WTC11 (cell line): Measurements from ENCODE around the gene TFEB. TPM values are rescaled to one million over a fixed set of nuclear protein-coding genes. Genes with fewer than 3 reads are reported as not detected.

Experiments
- ATAC-seq: fragments of 200-7000 bp; cut with Tn5 transposase; 2 replicates; pipeline ENCODE4 v1.10.0; 2021; ENCODE audit warnings: mild to moderate bottlenecking, moderate library complexity
- CTCF ChIA-PET: fragments of 300-600 bp; sonication (Branson Sonifier 250); formaldehyde crosslinking; loops from one replicate; lab custom pipeline; 2021; ENCODE audit warnings: antibody characterized with exemption; lab: Charles Lee
- POLR2A ChIA-PET: fragments of 350-600 bp; sonication (Branson Sonifier 250); formaldehyde crosslinking; loops from one replicate; lab custom pipeline; 2021; ENCODE audit warnings: antibody characterized with exemption; lab: Charles Lee
- DNase-seq: peaks from one replicate; pipeline ENCODE4 v3.0.0; 2021; ENCODE audit warnings: low spot score
- H3K27ac Mint-ChIP-seq: 2 replicates; pipeline ENCODE4 v1.8.0; 2021; ENCODE audit warnings: mixed read lengths
- H3K27me3 Mint-ChIP-seq: 2 replicates; pipeline ENCODE4 v1.8.0; 2021; ENCODE audit warnings: low read depth, mild to moderate bottlenecking, moderate library complexity, mixed read lengths
- H3K36me3 Mint-ChIP-seq: 2 replicates; pipeline ENCODE4 v1.8.0; 2021; ENCODE audit warnings: mixed read lengths
- H3K4me1 Mint-ChIP-seq: 2 replicates; pipeline ENCODE4 v1.8.0; 2022; ENCODE audit warnings: mixed read lengths
- H3K4me3 Mint-ChIP-seq: 2 replicates; pipeline ENCODE4 v1.8.0; 2021; ENCODE audit warnings: mild to moderate bottlenecking, moderate library complexity, mixed read lengths
- H3K9me3 Mint-ChIP-seq: 2 replicates; pipeline ENCODE4 v1.8.0; 2021; ENCODE audit warnings: mixed read lengths
- AFF4 ChIP-seq: sonication (generic); formaldehyde crosslinking; IDR thresholded peaks from 2 replicates; pipeline ENCODE4 v1.8.1; 2023; ENCODE audit warnings: mild to moderate bottlenecking, missing genetic modification reagents, borderline replicate concordance
- ATF3 ChIP-seq: sonication (generic); formaldehyde crosslinking; conservative IDR thresholded peaks from 2 replicates; pipeline ENCODE4 v1.8.1; 2022; ENCODE audit warnings: mild to moderate bottlenecking, missing genetic modification reagents
- CBFB ChIP-seq: sonication (generic); formaldehyde crosslinking; IDR thresholded peaks from 2 replicates; pipeline ENCODE4 v1.8.1; 2022; ENCODE audit warnings: mild to moderate bottlenecking, low read depth, missing genetic modification reagents
- ETV6 ChIP-seq: sonication (generic); formaldehyde crosslinking; IDR thresholded peaks from 2 replicates; pipeline ENCODE4 v1.8.1; 2022; ENCODE audit warnings: mild to moderate bottlenecking, missing genetic modification reagents
- FOXK1 ChIP-seq: sonication (generic); formaldehyde crosslinking; IDR thresholded peaks from 2 replicates; pipeline ENCODE4 v1.8.0; 2022; ENCODE audit warnings: mild to moderate bottlenecking, moderate library complexity, missing genetic modification reagents
- GABPB1 ChIP-seq: sonication (generic); formaldehyde crosslinking; IDR thresholded peaks from 2 replicates; pipeline ENCODE4 v1.8.1; 2023; ENCODE audit warnings: mild to moderate bottlenecking, missing genetic modification reagents
- JUN ChIP-seq: sonication (generic); formaldehyde crosslinking; IDR thresholded peaks from 2 replicates; pipeline ENCODE4 v1.8.0; 2023; ENCODE audit warnings: mild to moderate bottlenecking, missing genetic modification reagents
- MXD4 ChIP-seq: fragments of 250-450 bp; sonication (Bioruptor Pico); IDR thresholded peaks from 2 replicates; pipeline ENCODE4 v1.8.0; 2021; ENCODE audit warnings: mild to moderate bottlenecking, moderate library complexity, borderline replicate concordance
- SMAD4 ChIP-seq: sonication (generic); formaldehyde crosslinking; IDR thresholded peaks from 2 replicates; pipeline ENCODE4 v1.8.0; 2022; ENCODE audit warnings: mild to moderate bottlenecking, missing genetic modification reagents
- SOX15 ChIP-seq: fragments of 250-450 bp; sonication (Bioruptor Pico); IDR thresholded peaks from 2 replicates; pipeline ENCODE4 v1.9.0; 2021; ENCODE audit warnings: mild to moderate bottlenecking
- TEAD4 ChIP-seq: sonication (generic); formaldehyde crosslinking; IDR thresholded peaks from 2 replicates; pipeline ENCODE4 v1.8.0; 2022; ENCODE audit warnings: mild to moderate bottlenecking, missing genetic modification reagents
- ZNF396 ChIP-seq: fragments of 250-450 bp; sonication (Bioruptor Pico); IDR thresholded peaks from 2 replicates; pipeline ENCODE4 v1.8.0; 2021; ENCODE audit warnings: mild to moderate bottlenecking, moderate library complexity, borderline replicate concordance
- ZNF423 ChIP-seq: fragments of 250-450 bp; sonication (Bioruptor Pico); IDR thresholded peaks from 2 replicates; pipeline ENCODE4 v2.1.2; 2022; ENCODE audit warnings: mild to moderate bottlenecking, moderate library complexity
- total RNA-seq: library from RNA; stranded (reverse); gene quantifications from 3 replicates; pipeline ENCODE4 v1.2.3, GENCODE V29; 2021
- TF ChIP-seq, protein P1 (sequence below): sonication (generic); formaldehyde crosslinking; IDR thresholded peaks from 2 replicates; pipeline ENCODE4 v1.8.1; 2022; ENCODE audit warnings: mild to moderate bottlenecking, moderate library complexity, missing genetic modification reagents
- TF ChIP-seq, protein P2 (sequence below): sonication (generic); formaldehyde crosslinking; IDR thresholded peaks from 2 replicates; pipeline ENCODE4 v1.8.0; 2022; ENCODE audit warnings: mild to moderate bottlenecking, missing genetic modification reagents
- TF ChIP-seq, protein P3 (sequence below): sonication (generic); formaldehyde crosslinking; IDR thresholded peaks from 2 replicates; pipeline ENCODE4 v1.8.0; 2023; ENCODE audit warnings: mild to moderate bottlenecking, missing genetic modification reagents
- TF ChIP-seq, protein P4 (sequence below): sonication (generic); formaldehyde crosslinking; IDR thresholded peaks from 2 replicates; pipeline ENCODE4 v1.8.1; 2023; ENCODE audit warnings: mild to moderate bottlenecking, moderate library complexity, missing genetic modification reagents
- TF ChIP-seq, protein P5 (sequence below): sonication (generic); formaldehyde crosslinking; IDR thresholded peaks from 2 replicates; pipeline ENCODE4 v1.8.0; 2022; ENCODE audit warnings: mild to moderate bottlenecking, missing genetic modification reagents

The TFEB gene
- total RNA-seq, 1 experiment from 2014 or later, result 3.9 TPM

DNA sequence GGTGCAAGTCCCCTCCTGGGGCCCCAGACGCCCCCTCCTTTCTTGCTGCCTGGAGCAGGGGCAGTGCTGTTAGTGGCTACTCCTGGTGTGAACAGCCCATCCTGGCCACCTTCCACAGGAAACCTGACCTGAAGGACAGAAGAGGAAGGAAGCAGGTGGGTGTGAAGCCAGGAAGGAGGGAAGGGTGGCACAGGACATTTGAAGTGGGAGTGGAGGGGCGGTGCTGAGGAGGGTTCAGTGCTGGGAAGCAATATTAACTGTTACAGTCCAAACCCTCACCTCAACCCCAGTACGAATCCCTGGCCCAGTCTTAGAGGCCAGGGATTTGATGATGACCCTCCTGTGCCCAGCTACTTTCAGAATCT, 45.9 kb upstream of the TFEB start (continued):
- no peak for TF ChIP-seq TEAD4
- no peak for TF ChIP-seq FOXK1 (CRISPR knock-in tag)
- TF ChIP-seq, all 79 proteins: peak for 0

DNA sequence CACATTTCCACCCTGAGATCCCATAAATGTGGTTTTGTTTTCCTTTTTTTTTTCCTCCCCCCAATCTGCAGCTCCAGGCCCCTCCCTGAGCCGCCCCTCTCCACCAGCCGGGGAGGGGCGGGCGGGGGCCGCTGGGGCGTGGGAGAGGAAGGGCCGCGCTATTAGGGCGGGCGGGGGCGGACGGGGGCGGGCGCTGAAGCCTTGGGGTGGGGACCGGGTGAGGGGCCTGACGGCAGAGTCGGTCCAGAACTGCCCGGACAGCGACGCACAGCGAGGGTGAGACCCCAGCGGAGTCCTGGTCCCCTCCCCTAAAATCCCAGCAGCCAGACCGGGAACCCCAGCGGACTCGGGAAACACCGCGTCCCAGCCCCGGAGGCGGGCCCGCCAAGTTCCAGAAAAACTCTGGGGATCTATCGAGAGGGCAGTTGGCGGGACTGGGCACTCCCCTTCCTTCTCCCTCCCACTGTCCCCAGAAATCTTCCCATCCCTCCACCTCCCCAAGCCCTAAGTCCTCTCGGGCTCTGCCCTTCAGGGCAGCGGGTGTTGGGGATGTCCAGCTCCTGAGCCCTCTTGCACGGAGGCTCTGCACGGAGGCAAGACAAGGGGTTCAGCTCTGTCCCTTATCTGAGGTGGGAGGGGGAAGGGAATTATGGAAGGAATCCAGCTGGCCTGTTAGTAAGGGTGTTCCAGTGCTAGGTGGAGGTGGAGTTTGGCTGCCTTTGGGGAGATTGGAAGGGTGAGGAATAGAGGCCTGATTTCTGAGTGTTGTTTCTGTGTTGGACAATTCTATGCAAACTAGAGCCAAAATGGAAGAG, 45.4 kb upstream of the TFEB start, which contains the start of gene PRICKLE4:
Gene PRICKLE4, plus strand, starts transcription at position 232 of the 815 bp plus-strand sequence. CDS start 2,692 bp downstream, outside the sequence.
- H3K27me3 Mint-ChIP-seq, result peaks cover 50% of the 10 kb centered on the region
- CTCF ChIA-PET, result interaction anchor here (0.5 to 0.9 kb wide), 3 partner anchors 186 to 576 kb away, joined by 3 to 7 read pairs (median 4); no protein-coding TSS in a partner anchor
- ATAC-seq, result peak; percentile 3

GRCh38 chr6:41779788-41780550, 44.6 kb upstream of the TFEB start, which contains the start of gene FRS3:
Gene FRS3, minus strand, starts transcription at chr6:41779900. Its CDS starts 2,913 bp downstream, at chr6:41776987.
- Mint-ChIP-seq H3K9me3 (no peaks in the 10 kb centered on the region), H3K4me1 (peaks cover 25% of the 10 kb centered on the region), H3K36me3 (no peaks in the 10 kb centered on the region; the same call in 1 of the 2 replicates), H3K27ac (peak within 1 kb of the TSS; percentile 70; the same call in 1 of the 2 replicates), H3K4me3 (peak within 1 kb of the TSS; percentile 95), H3K27me3 (peaks cover 42% of the 10 kb centered on the region)
- CTCF ChIA-PET, result interaction anchor here (0.6 to 1.0 kb wide), 21 partner anchors 9 to 368 kb away, joined by 3 to 9 read pairs (median 4); partner anchors contain the start of genes BYSL, MED20 and TAF8
- DNase-seq (peak; percentile 100), ATAC-seq (peak; percentile 89)
- POLR2A ChIA-PET, result no interaction called here
- TF ChIP-seq FOXK1 (CRISPR knock-in tag) (peak; percentile 75; the same call in 1 of the 2 replicates), ZNF423 (CRISPR knock-in tag) (no peak), CBFB (peak; percentile 74; the same call in 1 of the 2 replicates), SMAD4 (CRISPR knock-in tag) (no peak), MXD4 (CRISPR knock-in tag) (no peak), ETV6 (peak; percentile 51; the same call in 1 of the 2 replicates), AFF4 (CRISPR knock-in tag) (peak; percentile 60; the same call in 1 of the 2 replicates), TEAD4 (no peak), GABPB1 (CRISPR knock-in tag) (peak; percentile 63; the same call in 1 of the 2 replicates), SOX15 (CRISPR knock-in tag) (no peak), ATF3 (CRISPR knock-in tag) (no peak)
- TF ChIP-seq, protein P1, sequence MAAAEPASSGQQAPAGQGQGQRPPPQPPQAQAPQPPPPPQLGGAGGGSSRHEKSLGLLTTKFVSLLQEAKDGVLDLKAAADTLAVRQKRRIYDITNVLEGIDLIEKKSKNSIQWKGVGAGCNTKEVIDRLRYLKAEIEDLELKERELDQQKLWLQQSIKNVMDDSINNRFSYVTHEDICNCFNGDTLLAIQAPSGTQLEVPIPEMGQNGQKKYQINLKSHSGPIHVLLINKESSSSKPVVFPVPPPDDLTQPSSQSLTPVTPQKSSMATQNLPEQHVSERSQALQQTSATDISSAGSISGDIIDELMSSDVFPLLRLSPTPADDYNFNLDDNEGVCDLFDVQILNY (CRISPR knock-in tag), result peak; percentile 58; the same call in 1 of the 2 replicates
- TF ChIP-seq, protein P2, sequence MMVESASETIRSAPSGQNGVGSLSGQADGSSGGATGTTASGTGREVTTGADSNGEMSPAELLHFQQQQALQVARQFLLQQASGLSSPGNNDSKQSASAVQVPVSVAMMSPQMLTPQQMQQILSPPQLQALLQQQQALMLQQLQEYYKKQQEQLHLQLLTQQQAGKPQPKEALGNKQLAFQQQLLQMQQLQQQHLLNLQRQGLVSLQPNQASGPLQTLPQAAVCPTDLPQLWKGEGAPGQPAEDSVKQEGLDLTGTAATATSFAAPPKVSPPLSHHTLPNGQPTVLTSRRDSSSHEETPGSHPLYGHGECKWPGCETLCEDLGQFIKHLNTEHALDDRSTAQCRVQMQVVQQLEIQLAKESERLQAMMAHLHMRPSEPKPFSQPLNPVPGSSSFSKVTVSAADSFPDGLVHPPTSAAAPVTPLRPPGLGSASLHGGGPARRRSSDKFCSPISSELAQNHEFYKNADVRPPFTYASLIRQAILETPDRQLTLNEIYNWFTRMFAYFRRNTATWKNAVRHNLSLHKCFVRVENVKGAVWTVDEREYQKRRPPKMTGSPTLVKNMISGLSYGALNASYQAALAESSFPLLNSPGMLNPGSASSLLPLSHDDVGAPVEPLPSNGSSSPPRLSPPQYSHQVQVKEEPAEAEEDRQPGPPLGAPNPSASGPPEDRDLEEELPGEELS, result no peak
- TF ChIP-seq, protein P3, sequence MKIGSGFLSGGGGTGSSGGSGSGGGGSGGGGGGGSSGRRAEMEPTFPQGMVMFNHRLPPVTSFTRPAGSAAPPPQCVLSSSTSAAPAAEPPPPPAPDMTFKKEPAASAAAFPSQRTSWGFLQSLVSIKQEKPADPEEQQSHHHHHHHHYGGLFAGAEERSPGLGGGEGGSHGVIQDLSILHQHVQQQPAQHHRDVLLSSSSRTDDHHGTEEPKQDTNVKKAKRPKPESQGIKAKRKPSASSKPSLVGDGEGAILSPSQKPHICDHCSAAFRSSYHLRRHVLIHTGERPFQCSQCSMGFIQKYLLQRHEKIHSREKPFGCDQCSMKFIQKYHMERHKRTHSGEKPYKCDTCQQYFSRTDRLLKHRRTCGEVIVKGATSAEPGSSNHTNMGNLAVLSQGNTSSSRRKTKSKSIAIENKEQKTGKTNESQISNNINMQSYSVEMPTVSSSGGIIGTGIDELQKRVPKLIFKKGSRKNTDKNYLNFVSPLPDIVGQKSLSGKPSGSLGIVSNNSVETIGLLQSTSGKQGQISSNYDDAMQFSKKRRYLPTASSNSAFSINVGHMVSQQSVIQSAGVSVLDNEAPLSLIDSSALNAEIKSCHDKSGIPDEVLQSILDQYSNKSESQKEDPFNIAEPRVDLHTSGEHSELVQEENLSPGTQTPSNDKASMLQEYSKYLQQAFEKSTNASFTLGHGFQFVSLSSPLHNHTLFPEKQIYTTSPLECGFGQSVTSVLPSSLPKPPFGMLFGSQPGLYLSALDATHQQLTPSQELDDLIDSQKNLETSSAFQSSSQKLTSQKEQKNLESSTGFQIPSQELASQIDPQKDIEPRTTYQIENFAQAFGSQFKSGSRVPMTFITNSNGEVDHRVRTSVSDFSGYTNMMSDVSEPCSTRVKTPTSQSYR (CRISPR knock-in tag), result 0 out of 2 replicates have a peak, but pooled peaks have one; percentile 54
- TF ChIP-seq, protein P4, sequence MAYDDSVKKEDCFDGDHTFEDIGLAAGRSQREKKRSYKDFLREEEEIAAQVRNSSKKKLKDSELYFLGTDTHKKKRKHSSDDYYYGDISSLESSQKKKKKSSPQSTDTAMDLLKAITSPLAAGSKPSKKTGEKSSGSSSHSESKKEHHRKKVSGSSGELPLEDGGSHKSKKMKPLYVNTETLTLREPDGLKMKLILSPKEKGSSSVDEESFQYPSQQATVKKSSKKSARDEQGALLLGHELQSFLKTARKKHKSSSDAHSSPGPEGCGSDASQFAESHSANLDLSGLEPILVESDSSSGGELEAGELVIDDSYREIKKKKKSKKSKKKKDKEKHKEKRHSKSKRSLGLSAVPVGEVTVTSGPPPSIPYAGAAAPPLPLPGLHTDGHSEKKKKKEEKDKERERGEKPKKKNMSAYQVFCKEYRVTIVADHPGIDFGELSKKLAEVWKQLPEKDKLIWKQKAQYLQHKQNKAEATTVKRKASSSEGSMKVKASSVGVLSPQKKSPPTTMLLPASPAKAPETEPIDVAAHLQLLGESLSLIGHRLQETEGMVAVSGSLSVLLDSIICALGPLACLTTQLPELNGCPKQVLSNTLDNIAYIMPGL, result peak; percentile 95

More for the DNA sequence above, 45.4 kb upstream of the TFEB start, which contains the start of gene PRICKLE4:
- Mint-ChIP-seq H3K4me1 (peaks cover 30% of the 10 kb centered on the region), H3K36me3 (no peaks in the 10 kb centered on the region), H3K9me3 (no peaks in the 10 kb centered on the region), H3K27ac (no peak within 1 kb of the TSS; the same call in 1 of the 2 replicates), H3K4me3 (peak within 1 kb of the TSS; percentile 84)
- POLR2A ChIA-PET, result no interaction called here
- TF ChIP-seq JUN (CRISPR knock-in tag), result no peak
- TF ChIP-seq ZNF396 (CRISPR knock-in tag), result no peak
- no peak for TF ChIP-seq ZNF423 (CRISPR knock-in tag)
- TF ChIP-seq, protein P5, sequence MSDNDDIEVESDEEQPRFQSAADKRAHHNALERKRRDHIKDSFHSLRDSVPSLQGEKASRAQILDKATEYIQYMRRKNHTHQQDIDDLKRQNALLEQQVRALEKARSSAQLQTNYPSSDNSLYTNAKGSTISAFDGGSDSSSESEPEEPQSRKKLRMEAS (CRISPR knock-in tag), result 0 out of 2 replicates have a peak, but pooled peaks have one; percentile 23
- DNase-seq, result peak; percentile 56
